ENCODE data around the gene GMDS. TPM values are rescaled to one million over a fixed set of nuclear protein-coding genes. Genes with fewer than 3 reads are reported as not detected.

Gene GMDS
- polyA plus RNA-seq, 1 of the 3 experiments (the other 2 are of a cell fraction) = 12.3 TPM

- no peak for TF ChIP-seq REST (IDR thresholded peaks at IDR 0.05; ENCODE audit: low read depth, low read length)
Measured at GRCh38 chr6:1842334-1842733, 403.1 kb downstream of the GMDS start (continued).

- no peaks in the 10 kb centered on the region for H3K36me3 ChIP-seq (replicated peaks in 1 of 2; ENCODE audit: control insufficient read depth in 1 of 2, insufficient read depth in 2 of 2, low read length in 1 of 2)
- H4K20me1 ChIP-seq (ENCODE audit: insufficient read depth) = no peaks in the 10 kb centered on the region
- no peak overlapping the region for H2AFZ ChIP-seq (ENCODE audit: low read depth)
- H3K4me2 ChIP-seq = no peak overlapping the region
- peaks cover 13 to 15% of the 10 kb centered on the region in 2 experiments; a peak in 3 of 4 replicates for H3K4me1 ChIP-seq (ENCODE audit: control insufficient read depth in 1 of 2, insufficient read depth in 2 of 2, low read depth in 1 of 2, low read length in 1 of 2)
- H3K79me2 ChIP-seq (ENCODE audit: insufficient read depth) = no peaks in the 10 kb centered on the region
- H3K27ac ChIP-seq (ENCODE audit: low read depth in 2 of 2, low read length in 1 of 2) = no peak overlapping the region
- ChIA-PET CTCF (no interaction called here), POLR2A (no interaction called here)
- 71% methylated on average over 3 of the region's 3 CpGs for WGBS (ENCODE audit: low lambda C conversion rate)
- H3K27me3 ChIP-seq (ENCODE audit: insufficient read depth) = no peaks in the 10 kb centered on the region
- H3K9me3 ChIP-seq = no peaks in the 10 kb centered on the region
- no peak overlapping the region for H3K9ac ChIP-seq
- no peak overlapping the region for H3K4me3 ChIP-seq (ENCODE audit: low read depth in 2 of 2, low read length in 1 of 2)
- no peaks in the 10 kb centered on the region for H3K9me2 ChIP-seq
- no peak for DNase-seq
- H3F3A ChIP-seq (replicated peaks; ENCODE audit: insufficient read depth) = no peaks in the 10 kb centered on the region
- TF ChIP-seq MAX (IDR thresholded peaks at IDR 0.05; ENCODE audit: low read depth) (no peak), POLR2AphosphoS5 (IDR thresholded peaks at IDR 0.05; ENCODE audit: low read depth, low read length) (no peak), EZH2phosphoT487 (IDR thresholded peaks at IDR 0.05; ENCODE audit: borderline replicate concordance, low read depth) (no peak), ZBTB33 (IDR thresholded peaks at IDR 0.05; ENCODE audit: borderline replicate concordance, low read depth) (no peak), REST (IDR thresholded peaks at IDR 0.05; ENCODE audit: low read depth, low read length) (no peak), TCF12 (IDR thresholded peaks at IDR 0.05) (no peak), SIN3A (IDR thresholded peaks at IDR 0.05; ENCODE audit: borderline replicate concordance, low read depth, low read length) (no peak), RCOR1 (IDR thresholded peaks at IDR 0.05; ENCODE audit: low read length) (no peak), USF1 (IDR thresholded peaks at IDR 0.05; ENCODE audit: borderline replicate concordance, low read depth) (no peak), CTCF (IDR thresholded peaks at IDR 0.05) (no peak), TAF1 (IDR thresholded peaks at IDR 0.05; ENCODE audit: borderline replicate concordance, low read depth, low read length) (no peak), ELF1 (IDR thresholded peaks at IDR 0.05) (no peak), FOXM1 (IDR thresholded peaks at IDR 0.05; ENCODE audit: low read depth) (no peak), GABPA (IDR thresholded peaks at IDR 0.05; ENCODE audit: low read depth) (no peak), IRF3 (IDR thresholded peaks at IDR 0.05; ENCODE audit: low read depth, low read length) (no peak), YY1 (IDR thresholded peaks at IDR 0.05; ENCODE audit: low read depth) (no peak)
Measured at GRCh38 chr6:1841136-1841535, 404.3 kb downstream of the GMDS start.

Measured in SK-N-SH (cell line).